CD4-positive, alpha-beta memory T cell (primary cell): ENCODE measurements around the gene GMDS. TPM values are rescaled to one million over a fixed set of nuclear protein-coding genes. Genes with fewer than 3 reads are reported as not detected.
"Not testable (repeated sequence)": the region's sequence is repeated elsewhere in the genome, so short reads cannot be mapped to it uniquely, and the experiment has no call there.

Source experiments
- CTCF ChIA-PET: fragments of 350-600 bp; sonication (Branson Sonifier 250); formaldehyde crosslinking; loops from one replicate; lab custom pipeline; 2021; ENCODE audit warnings: inconsistent platforms; ENCODE audit not compliant: partially characterized antibody; lab: Charles Lee
- POLR2A ChIA-PET: fragments of 350-600 bp; sonication (Branson Sonifier 250); formaldehyde crosslinking; loops from one replicate; lab custom pipeline; 2021; ENCODE audit not compliant: partially characterized antibody; lab: Charles Lee
- DNase-seq, 5 donors: peaks; one replicate each; pipeline versions ENCODE4 v3.0.0 to v3.0.0-alpha.2; 2020 to 2022; ENCODE audit warnings: mixed read lengths in 1 of 5
- H3K27ac ChIP-seq: one replicate; pipeline ENCODE4 v1.7.0; 2013; ENCODE audit warnings: low read depth, low read length
- H3K27me3 ChIP-seq: 2 replicates; pipeline ENCODE4 v1.7.0; 2013; ENCODE audit warnings: mild to moderate bottlenecking, low read length, moderate library complexity; ENCODE audit not compliant: insufficient read depth
- H3K36me3 ChIP-seq: 2 replicates; pipeline ENCODE4 v1.7.0; 2013; ENCODE audit warnings: mild to moderate bottlenecking, low read length, moderate library complexity; ENCODE audit not compliant: insufficient read depth
- H3K4me1 ChIP-seq: 2 replicates; pipeline ENCODE4 v1.7.0; 2013; ENCODE audit warnings: mild to moderate bottlenecking, low read length, moderate library complexity; ENCODE audit not compliant: insufficient read depth
- H3K4me3 ChIP-seq, 2 donors: one replicate each; pipeline ENCODE4 v1.7.0; 2013; ENCODE audit warnings: low read length in 2 of 2, mild to moderate bottlenecking in 1 of 2
- H3K9me3 ChIP-seq, 2 donors: one replicate each; pipeline ENCODE4 v1.7.0; 2013; ENCODE audit warnings: low read length in 2 of 2, control low read depth in 1 of 2; ENCODE audit not compliant: control insufficient read depth in 1 of 2
- H3K27ac Mint-ChIP-seq, 7 donors: one replicate each; pipeline ENCODE4 v1.8.0; 2020 to 2021; ENCODE audit warnings: mixed read lengths in 7 of 7, mild to moderate bottlenecking in 6 of 7, inconsistent platforms in 3 of 7, moderate library complexity in 3 of 7
- H3K27me3 Mint-ChIP-seq, 2 donors: one replicate each; pipeline ENCODE4 v1.8.0; 2020 to 2021; ENCODE audit warnings: mixed read lengths in 2 of 2
- H3K36me3 Mint-ChIP-seq, 2 donors: one replicate each; pipeline ENCODE4 v1.8.0; 2020 to 2021; ENCODE audit warnings: mixed read lengths in 2 of 2, inconsistent platforms in 1 of 2, mild to moderate bottlenecking in 1 of 2
- H3K4me1 Mint-ChIP-seq, 4 donors: one replicate each; pipeline ENCODE4 v1.8.0; 2020 to 2021; ENCODE audit warnings: mixed read lengths in 4 of 4, mild to moderate bottlenecking in 1 of 4
- H3K4me3 Mint-ChIP-seq, 8 donors: one replicate each; pipeline ENCODE4 v1.8.0; 2020 to 2021; ENCODE audit warnings: mixed read lengths in 8 of 8, mild to moderate bottlenecking in 7 of 8, moderate library complexity in 6 of 8, inconsistent platforms in 3 of 8
- H3K9me3 Mint-ChIP-seq, 8 donors: one replicate each; pipeline ENCODE4 v1.8.0; 2020 to 2021; ENCODE audit warnings: mixed read lengths in 8 of 8, mild to moderate bottlenecking in 5 of 8, inconsistent platforms in 3 of 8, moderate library complexity in 1 of 8
- intact Hi-C: fragments of 100-400 bp; cut with micrococcal nuclease; formaldehyde crosslinking; loops from one replicate; pipeline ENCODE4 v1.15.1; 2023
- polyA plus RNA-seq, 2 donors: library from polyadenylated mRNA; unstranded; fragments of 300-500 nt; fragmentation: Illumina TruSeq; gene quantifications; one replicate each; pipeline ENCODE4 v1.2.3, GENCODE V29; 2021
- total RNA-seq, 2 experiments: library from RNA; stranded (reverse); gene quantifications; one replicate each; pipeline ENCODE4 v1.2.3, GENCODE V29; 2021

The GMDS gene
- total and polyA plus RNA-seq, 4 experiments from 2014 or later = 12.1 to 24.0 (median 15.2) TPM

GRCh38 chr6:1758076-1758679 is 487.2 kb downstream of the GMDS start:
- ChIA-PET POLR2A (no interaction called here), CTCF (no interaction called here)
- Histone ChIP-seq H3K27ac (no peak overlapping the region), H3K4me3 (no peak overlapping the region), H3K9me3 (no peaks in the 10 kb centered on the region), H3K27me3 (no peaks in the 10 kb centered on the region), H3K36me3 (no peaks in the 10 kb centered on the region), H3K4me1 (no peaks in the 10 kb centered on the region)
- peaks cover 14 to 17% of the 10 kb centered on the region in 2 donors for H3K36me3 Mint-ChIP-seq
- no peaks in the 10 kb centered on the region for H3K4me1 Mint-ChIP-seq
- intact Hi-C loops = no loop called here
- DNase-seq = no peak
- H3K9me3 Mint-ChIP-seq = peaks cover 0 to 14% (median 10%) of the 10 kb centered on the region in 8 donors
- H3K27ac Mint-ChIP-seq = no peak overlapping the region
- no peak overlapping the region for H3K4me3 Mint-ChIP-seq
- H3K27me3 Mint-ChIP-seq = no peaks in the 10 kb centered on the region

- Mint-ChIP-seq H3K27me3 (no peaks in the 10 kb centered on the region), H3K4me1 (no peaks in the 10 kb centered on the region), H3K4me3 (no peak overlapping the region), H3K27ac (no peak overlapping the region), H3K36me3 (peaks cover 17 to 23% of the 10 kb centered on the region in 2 donors), H3K9me3 (peaks cover 5 to 23% (median 15%) of the 10 kb centered on the region in 8 donors)
- CTCF ChIA-PET = no interaction called here
- POLR2A ChIA-PET = no interaction called here
- no peak overlapping the region for H3K27ac ChIP-seq
- no peaks in the 10 kb centered on the region for H3K4me1 ChIP-seq
- intact Hi-C loops = no loop called here
- no peaks in the 10 kb centered on the region for H3K36me3 ChIP-seq
- no peak overlapping the region for H3K4me3 ChIP-seq
- DNase-seq = no peak
- H3K9me3 ChIP-seq = no peaks in the 10 kb centered on the region
- no peaks in the 10 kb centered on the region for H3K27me3 ChIP-seq
Measured at GRCh38 chr6:1757131-1757530, 488.3 kb downstream of the GMDS start.

GRCh38 chr6:1756472-1757129 is 488.8 kb downstream of the GMDS start:
- POLR2A ChIA-PET = no interaction called here

GRCh38 chr6:1751063-1751462 is 494.3 kb downstream of the GMDS start:
- intact Hi-C loops, DNase-seq, H3K4me3 Mint-ChIP-seq, H3K27ac ChIP-seq, H3K27me3 ChIP-seq, H3K4me1 ChIP-seq, H3K4me3 ChIP-seq, H3K9me3 ChIP-seq, POLR2A ChIA-PET, H3K27ac Mint-ChIP-seq, H3K4me1 Mint-ChIP-seq, H3K27me3 Mint-ChIP-seq, H3K36me3 ChIP-seq: not testable (repeated sequence)
- peaks cover 5 to 31% (median 19%) of the 10 kb centered on the region in 8 donors for H3K9me3 Mint-ChIP-seq
- CTCF ChIA-PET = interaction anchor here (1.8 kb wide), 1 partner anchor 17 kb away, joined by 4 read pairs; no protein-coding TSS in a partner anchor
- peaks cover 9 to 27% of the 10 kb centered on the region in 2 donors for H3K36me3 Mint-ChIP-seq

More at GRCh38 chr6:1756472-1757129, 488.8 kb downstream of the GMDS start:
- intact Hi-C loops = no loop called here
- Histone ChIP-seq H3K4me3 (no peak overlapping the region), H3K4me1 (no peaks in the 10 kb centered on the region), H3K27ac (no peak overlapping the region), H3K9me3 (no peaks in the 10 kb centered on the region), H3K27me3 (no peaks in the 10 kb centered on the region), H3K36me3 (no peaks in the 10 kb centered on the region)
- H3K4me3 Mint-ChIP-seq = no peak overlapping the region
- H3K27me3 Mint-ChIP-seq = no peaks in the 10 kb centered on the region
- peaks cover 17 to 27% of the 10 kb centered on the region in 2 donors for H3K36me3 Mint-ChIP-seq
- no peak for DNase-seq
- no peaks in the 10 kb centered on the region for H3K4me1 Mint-ChIP-seq
- H3K9me3 Mint-ChIP-seq = peaks cover 5 to 28% (median 18%) of the 10 kb centered on the region in 8 donors
- no peak overlapping the region for H3K27ac Mint-ChIP-seq
- CTCF ChIA-PET = no interaction called here

GRCh38 chr6:1749041-1749440 is 496.4 kb downstream of the GMDS start:
- no peak overlapping the region for H3K4me3 ChIP-seq
- Mint-ChIP-seq H3K27me3 (no peaks in the 10 kb centered on the region), H3K36me3 (peaks cover 10 to 16% of the 10 kb centered on the region in 2 donors), H3K27ac (no peak overlapping the region), H3K4me3 (no peak overlapping the region), H3K4me1 (no peaks in the 10 kb centered on the region), H3K9me3 (peaks cover 2 to 25% (median 16%) of the 10 kb centered on the region in 8 donors)
- H3K4me1 ChIP-seq = no peaks in the 10 kb centered on the region
- no peak for DNase-seq
- intact Hi-C loops = no loop called here
- no peaks in the 10 kb centered on the region for H3K9me3 ChIP-seq
- H3K36me3 ChIP-seq = no peaks in the 10 kb centered on the region
- no peak overlapping the region for H3K27ac ChIP-seq
- CTCF ChIA-PET = interaction anchor here (1.8 kb wide), 1 partner anchor 15 kb away, joined by 4 read pairs; no protein-coding TSS in a partner anchor
- POLR2A ChIA-PET = no interaction called here
- H3K27me3 ChIP-seq = no peaks in the 10 kb centered on the region

GRCh38 chr6:1747531-1747930 is 497.9 kb downstream of the GMDS start:
- POLR2A ChIA-PET = no interaction called here
- no peak for DNase-seq
- Mint-ChIP-seq H3K27me3 (no peaks in the 10 kb centered on the region), H3K9me3 (peaks cover 0 to 13% (median 7%) of the 10 kb centered on the region in 8 donors), H3K36me3 (peaks cover 3 to 7% of the 10 kb centered on the region in 2 donors), H3K27ac (no peak overlapping the region), H3K4me3 (no peak overlapping the region), H3K4me1 (no peaks in the 10 kb centered on the region)
- no peak overlapping the region for H3K4me3 ChIP-seq
- no peaks in the 10 kb centered on the region for H3K27me3 ChIP-seq
- CTCF ChIA-PET = no interaction called here
- no peaks in the 10 kb centered on the region for H3K4me1 ChIP-seq
- H3K36me3 ChIP-seq = no peaks in the 10 kb centered on the region
- no peaks in the 10 kb centered on the region for H3K9me3 ChIP-seq
- H3K27ac ChIP-seq = no peak overlapping the region
- intact Hi-C loops = no loop called here

GRCh38 chr6:1747003-1747402 is 498.4 kb downstream of the GMDS start:
- Mint-ChIP-seq H3K4me1 (no peaks in the 10 kb centered on the region), H3K27ac (no peak overlapping the region), H3K9me3 (peaks cover 0 to 7% (median 2%) of the 10 kb centered on the region in 8 donors), H3K4me3 (no peak overlapping the region), H3K36me3 (peaks cover 4 to 9% of the 10 kb centered on the region in 2 donors), H3K27me3 (no peaks in the 10 kb centered on the region)
- DNase-seq = no peak
- no peak overlapping the region for H3K4me3 ChIP-seq
- no peaks in the 10 kb centered on the region for H3K4me1 ChIP-seq
- no peaks in the 10 kb centered on the region for H3K9me3 ChIP-seq
- CTCF ChIA-PET = no interaction called here
- no peaks in the 10 kb centered on the region for H3K36me3 ChIP-seq
- POLR2A ChIA-PET = no interaction called here
- H3K27ac ChIP-seq = no peak overlapping the region
- intact Hi-C loops = no loop called here
- no peaks in the 10 kb centered on the region for H3K27me3 ChIP-seq
